Psoas muscle (tissue), 8 donors: Measurements from ENCODE around the gene PEX1. TPM values are rescaled to one million over a fixed set of nuclear protein-coding genes. Genes with fewer than 3 reads are reported as not detected.
A peak's percentile ranks its signal among the peaks of the same experiment; 100 is the strongest.

Experiments used
- ATAC-seq, 4 donors: fragments of 200-7000 bp; cut with Tn5 transposase; one replicate each; pipeline ENCODE4 v1.9.1; 2020; ENCODE audit warnings: moderate library complexity in 3 of 4, mild to moderate bottlenecking in 2 of 4
- DNase-seq, 2 donors: peaks; one replicate each; pipeline ENCODE4 v3.0.0-alpha.2; 2020
- H3K27ac ChIP-seq: fragments of 200-600 bp; one replicate; pipeline ENCODE4 v1.8.0; 2022
- H3K27me3 ChIP-seq, 3 donors: fragments of 200-600 bp in 1 of 3; one replicate each; pipeline versions ENCODE4 v1.6.1 to v1.8.0; 2013 to 2022; ENCODE audit warnings: low read length in 2 of 3, mild to moderate bottlenecking in 2 of 3, moderate library complexity in 1 of 3; ENCODE audit not compliant: insufficient read depth in 3 of 3
- H3K36me3 ChIP-seq, 2 donors: fragments of 200-600 bp in 1 of 2; one replicate each; pipeline versions ENCODE4 v1.6.1 to v1.8.0; 2013 to 2022; ENCODE audit warnings: low read depth in 1 of 2, mild to moderate bottlenecking in 1 of 2, moderate library complexity in 1 of 2; ENCODE audit not compliant: insufficient read depth in 1 of 2
- H3K4me1 ChIP-seq: fragments of 200-600 bp; one replicate; pipeline ENCODE4 v1.8.0; 2022
- H3K4me3 ChIP-seq: fragments of 200-600 bp; one replicate; pipeline ENCODE4 v1.8.0; 2022; ENCODE audit warnings: mild to moderate bottlenecking
- H3K9me3 ChIP-seq: fragments of 200-600 bp; one replicate; pipeline ENCODE4 v1.8.0; 2022
- WGBS, 3 donors: extraction: QIAGEN DNeasy Blood & Tissue Kit; methylation state at CpG; one replicate each; pipeline versions ENCODE4 v1.1.6 to v1.1.7; 2013; 5-methylcytosine and 5-hydroxymethylcytosine counted together
- intact Hi-C, 2 donors: fragments of 100-400 bp; cut with DNase I; formaldehyde crosslinking; loops; one replicate each; pipeline versions ENCODE4 v1.11.0 to v1.14.2; 2022
- polyA plus RNA-seq, 3 donors: library from polyadenylated mRNA; stranded (reverse); fragments of 200-250 nt; gene quantifications; one replicate each; pipeline ENCODE4 v1.2.3, GENCODE V29; 2013
- total RNA-seq, 4 donors: library from RNA; stranded (reverse); fragmentation: NEBNext Ultra II Directional in 2 of 4; extraction: Animal tissue kit (Norgen Biotek cat#: 25700) in 2 of 4; gene quantifications; one replicate each; pipeline versions ENCODE4 v1.2.1 to v1.2.4, GENCODE V29; 2021 to 2023
- TF ChIP-seq, protein P1 (sequence below): fragments of 200-600 bp; IDR thresholded peaks from one replicate; pipeline ENCODE4 v1.8.0; 2022; ENCODE audit warnings: antibody characterized with exemption
- donor health status: healthy with polysubstance abuse.
- donor health status: DM: no; HTN: no; CAD: no; lungs with moderate emphysema.
- donor health status: Bipolar disorder and iron deficiency.
- donor health status: healthy.
- donor health status: DM: yes; HTN: yes; CAD: no.
- donor health status: DM: no; HTN: no; CAD: no.
- donor health status: DM: no; HTN: no; CAD: no.
- donor health status: DM: yes; HTN: yes; CAD: no.

The PEX1 gene
- total and polyA plus RNA-seq, 7 donors = 3.9 to 14.2 (median 11.1) TPM

DNA sequence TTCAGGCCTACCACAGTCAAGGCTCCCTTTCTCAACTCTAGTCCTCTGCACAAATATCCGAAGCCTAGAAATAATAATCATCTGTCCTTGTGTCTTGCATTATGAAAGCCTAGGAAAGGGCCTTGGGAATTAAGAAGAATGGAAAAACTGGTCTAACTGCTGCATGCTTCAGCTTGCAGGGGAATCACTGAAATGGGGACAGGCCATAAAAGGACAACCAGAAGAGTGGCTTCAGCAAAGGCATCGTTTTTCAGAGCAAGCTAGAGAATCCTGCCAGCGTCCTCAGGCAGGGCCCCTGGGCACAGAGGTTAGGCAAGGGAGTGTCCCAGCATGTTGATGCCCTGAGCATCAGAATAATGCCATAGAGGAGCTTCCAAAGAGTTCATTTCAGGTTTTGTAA lies 63.8 kb downstream of the PEX1 start:
- Histone ChIP-seq H3K27ac (no peak overlapping the region), H3K9me3 (no peaks in the 10 kb centered on the region), H3K4me1 (no peaks in the 10 kb centered on the region), H3K4me3 (no peak overlapping the region), H3K27me3 (no peaks in the 10 kb centered on the region), H3K36me3 (peaks cover 3 to 84% of the 10 kb centered on the region in 2 donors)
- ATAC-seq = no peak
- TF ChIP-seq, protein P1, sequence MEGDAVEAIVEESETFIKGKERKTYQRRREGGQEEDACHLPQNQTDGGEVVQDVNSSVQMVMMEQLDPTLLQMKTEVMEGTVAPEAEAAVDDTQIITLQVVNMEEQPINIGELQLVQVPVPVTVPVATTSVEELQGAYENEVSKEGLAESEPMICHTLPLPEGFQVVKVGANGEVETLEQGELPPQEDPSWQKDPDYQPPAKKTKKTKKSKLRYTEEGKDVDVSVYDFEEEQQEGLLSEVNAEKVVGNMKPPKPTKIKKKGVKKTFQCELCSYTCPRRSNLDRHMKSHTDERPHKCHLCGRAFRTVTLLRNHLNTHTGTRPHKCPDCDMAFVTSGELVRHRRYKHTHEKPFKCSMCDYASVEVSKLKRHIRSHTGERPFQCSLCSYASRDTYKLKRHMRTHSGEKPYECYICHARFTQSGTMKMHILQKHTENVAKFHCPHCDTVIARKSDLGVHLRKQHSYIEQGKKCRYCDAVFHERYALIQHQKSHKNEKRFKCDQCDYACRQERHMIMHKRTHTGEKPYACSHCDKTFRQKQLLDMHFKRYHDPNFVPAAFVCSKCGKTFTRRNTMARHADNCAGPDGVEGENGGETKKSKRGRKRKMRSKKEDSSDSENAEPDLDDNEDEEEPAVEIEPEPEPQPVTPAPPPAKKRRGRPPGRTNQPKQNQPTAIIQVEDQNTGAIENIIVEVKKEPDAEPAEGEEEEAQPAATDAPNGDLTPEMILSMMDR = no peak
- no peak for DNase-seq
- intact Hi-C loops = loop anchor here in 1 of 2 donors (10.0 kb wide), 1 partner anchor 230 kb away; no protein-coding TSS in a partner anchor
- WGBS, 3 donors = 72 to 79% (median 78%) methylated on average over 3 of the region's 3 CpGs

DNA sequence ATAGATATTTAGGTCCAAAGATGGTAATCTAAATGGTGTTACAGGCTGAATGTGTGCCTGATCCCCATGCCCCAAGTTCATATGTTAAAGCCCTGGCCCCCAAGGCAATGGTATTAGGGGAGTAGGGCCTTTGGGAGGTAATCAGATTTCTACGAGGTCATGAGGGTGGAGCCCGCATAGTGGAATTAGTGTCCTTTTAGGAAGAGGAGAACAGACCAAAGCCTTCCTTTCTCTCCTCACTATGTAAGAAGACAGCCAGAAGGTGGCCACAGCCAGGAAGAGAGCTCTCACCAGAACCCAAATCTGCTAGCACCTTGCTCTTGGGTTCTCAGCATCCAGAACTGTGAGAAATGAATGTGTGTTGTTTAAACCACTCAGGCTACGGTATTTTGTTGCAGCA lies 65.8 kb downstream of the PEX1 start:
- intact Hi-C loops = loop anchor here in 1 of 2 donors (10.0 kb wide), 1 partner anchor 228 kb away; no protein-coding TSS in a partner anchor
- Histone ChIP-seq H3K4me3 (no peak overlapping the region), H3K27ac (no peak overlapping the region), H3K36me3 (peaks cover 3 to 86% of the 10 kb centered on the region in 2 donors), H3K4me1 (no peaks in the 10 kb centered on the region), H3K27me3 (no peaks in the 10 kb centered on the region), H3K9me3 (no peaks in the 10 kb centered on the region)
- WGBS, 3 donors = 92 to 94% (median 92%) methylated on average over 3 of the region's 3 CpGs
- ATAC-seq (no peak), DNase-seq (no peak)
- TF ChIP-seq, protein P1 = no peak

DNA sequence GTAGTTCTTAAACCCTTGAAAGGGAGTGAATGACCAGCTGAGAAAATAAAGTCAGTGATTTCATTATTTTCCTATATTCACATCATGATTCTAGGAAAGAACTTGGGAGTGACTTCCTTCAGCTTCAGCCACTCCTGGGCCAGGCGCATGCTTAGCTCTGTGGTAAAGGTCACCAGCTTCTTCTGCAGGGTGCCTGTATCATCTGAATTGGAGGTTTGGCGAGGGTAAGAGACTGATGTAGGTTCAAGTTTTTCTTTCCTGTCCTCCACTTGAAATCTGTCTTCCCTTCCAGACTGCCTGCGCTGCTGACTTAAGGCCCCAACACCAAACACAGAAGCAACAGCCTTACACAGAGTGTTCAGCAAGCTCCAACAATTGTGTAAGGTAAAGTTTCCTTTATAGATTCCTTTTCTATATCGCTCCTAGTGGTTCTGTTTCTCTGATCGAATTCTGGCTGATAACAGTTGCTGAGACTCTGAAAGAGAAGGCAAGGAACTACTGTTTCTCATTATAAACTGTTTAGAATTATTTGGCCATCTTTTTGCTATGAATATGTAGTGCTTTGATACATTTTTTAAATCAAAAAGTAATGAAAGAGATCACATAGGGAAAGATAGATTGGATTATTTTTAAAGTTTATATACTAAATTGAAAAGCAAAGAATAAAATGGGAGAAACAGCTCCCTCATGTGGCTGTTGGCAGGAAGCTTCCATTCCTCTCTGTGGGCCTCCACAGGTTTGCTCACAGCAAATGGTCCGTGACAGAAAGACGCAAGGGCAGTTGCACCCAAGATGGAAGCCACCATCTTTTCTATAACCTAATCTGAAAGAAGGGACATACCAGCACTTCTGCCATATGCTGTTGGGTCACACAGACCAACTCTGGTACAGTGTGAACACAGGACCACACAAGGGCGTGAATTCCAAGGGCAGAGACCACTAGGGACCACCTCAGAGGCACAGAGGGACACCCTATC lies 67.0 kb downstream of the PEX1 start:
- no peaks in the 10 kb centered on the region for H3K4me1 ChIP-seq
- no peaks in the 10 kb centered on the region for H3K27me3 ChIP-seq
- DNase-seq (no peak), ATAC-seq (no peak)
- no peak overlapping the region for H3K4me3 ChIP-seq
- H3K27ac ChIP-seq = no peak overlapping the region
- intact Hi-C loops = loop anchor here in 1 of 2 donors (10.0 kb wide), 1 partner anchor 227 kb away; no protein-coding TSS in a partner anchor
- H3K36me3 ChIP-seq = peaks cover 6 to 86% of the 10 kb centered on the region in 2 donors
- 77 to 82% (median 80%) methylated on average over 8 of the region's 8 CpGs for WGBS, 3 donors
- TF ChIP-seq, protein P1 = peak; percentile 41
- H3K9me3 ChIP-seq = no peaks in the 10 kb centered on the region

DNA sequence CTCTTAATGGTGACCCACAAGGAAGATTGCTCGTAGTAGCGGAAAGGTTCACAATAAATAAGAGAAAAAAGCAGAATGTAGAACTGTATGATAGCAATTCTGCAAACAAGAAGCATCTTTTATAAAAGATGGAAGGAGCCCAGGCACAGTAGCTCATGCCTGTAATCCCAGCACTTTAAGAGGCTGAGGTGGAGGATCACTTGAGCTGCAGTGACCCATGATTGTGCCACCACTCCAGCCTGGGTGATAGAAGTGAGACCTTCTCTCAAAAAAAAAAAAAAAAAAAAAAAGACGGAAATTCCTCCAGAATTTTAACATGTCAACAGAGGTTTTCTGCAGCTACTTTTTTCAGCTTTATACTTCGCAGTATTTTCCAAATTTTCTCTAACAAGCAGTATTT lies 67.8 kb downstream of the PEX1 start:
- DNase-seq (no peak), ATAC-seq (no peak)
- 90 to 92% (median 92%) methylated on average over 4 of the region's 4 CpGs for WGBS, 3 donors
- no peaks in the 10 kb centered on the region for H3K9me3 ChIP-seq
- intact Hi-C loops = loop anchor here in 1 of 2 donors (10.0 kb wide), 1 partner anchor 226 kb away; no protein-coding TSS in a partner anchor
- H3K27ac ChIP-seq = no peak overlapping the region
- H3K36me3 ChIP-seq = peaks cover 11 to 87% of the 10 kb centered on the region in 2 donors
- H3K4me1 ChIP-seq = no peaks in the 10 kb centered on the region
- TF ChIP-seq, protein P1 = no peak
- no peaks in the 10 kb centered on the region for H3K27me3 ChIP-seq
- no peak overlapping the region for H3K4me3 ChIP-seq
